ENCODE results near the gene TMEM121. TPM values are rescaled to one million over a fixed set of nuclear protein-coding genes. Genes with fewer than 3 reads are reported as not detected.

Gene TMEM121
- polyA plus RNA-seq, 1 of the 3 experiments (the other 2 are of a cell fraction), result 9.1 TPM

GRCh38 chr14:105496831-105497591 is 29.4 kb upstream of the TMEM121 start:
- Histone ChIP-seq H3K4me3 (ENCODE audit: low read depth in 2 of 2, low read length in 1 of 2) (no peak overlapping the region), H3K36me3 (replicated peaks in 1 of 2; ENCODE audit: control insufficient read depth in 1 of 2, insufficient read depth in 2 of 2, low read length in 1 of 2) (no peaks in the 10 kb centered on the region), H3K27me3 (ENCODE audit: insufficient read depth) (no peaks in the 10 kb centered on the region), H4K20me1 (ENCODE audit: insufficient read depth) (peaks cover 7% of the 10 kb centered on the region; the same call in 1 of the 2 replicates), H3K9ac (no peak overlapping the region), H3K4me2 (no peak overlapping the region), H3K79me2 (ENCODE audit: insufficient read depth) (peaks cover 10% of the 10 kb centered on the region; the same call in 1 of the 2 replicates), H3K9me2 (no peaks in the 10 kb centered on the region), H2AFZ (ENCODE audit: low read depth) (no peak overlapping the region), H3K27ac (ENCODE audit: low read depth in 2 of 2, low read length in 1 of 2) (no peak overlapping the region), H3K9me3 (no peaks in the 10 kb centered on the region), H3K4me1 (ENCODE audit: control insufficient read depth in 1 of 2, insufficient read depth in 2 of 2, low read depth in 1 of 2, low read length in 1 of 2) (peaks cover 2 to 4% of the 10 kb centered on the region in 2 experiments; a peak in 2 of 4 replicates), H3F3A (replicated peaks; ENCODE audit: insufficient read depth) (no peaks in the 10 kb centered on the region)
- TF ChIP-seq ZBTB33 (IDR thresholded peaks at IDR 0.05; ENCODE audit: borderline replicate concordance, low read depth) (no peak), YY1 (IDR thresholded peaks at IDR 0.05; ENCODE audit: low read depth) (no peak), RAD21 (IDR thresholded peaks at IDR 0.05; ENCODE audit: low read length) (no peak), POLR2AphosphoS5 (IDR thresholded peaks at IDR 0.05; ENCODE audit: low read depth, low read length) (no peak), MEF2A (IDR thresholded peaks at IDR 0.05; ENCODE audit: borderline replicate concordance, low read depth) (no peak), JUND (IDR thresholded peaks at IDR 0.05) (no peak), RXRA (IDR thresholded peaks at IDR 0.05; ENCODE audit: borderline replicate concordance, low read depth) (no peak)
- TF ChIP-seq, protein P1, sequence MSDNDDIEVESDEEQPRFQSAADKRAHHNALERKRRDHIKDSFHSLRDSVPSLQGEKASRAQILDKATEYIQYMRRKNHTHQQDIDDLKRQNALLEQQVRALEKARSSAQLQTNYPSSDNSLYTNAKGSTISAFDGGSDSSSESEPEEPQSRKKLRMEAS (IDR thresholded peaks at IDR 0.05; ENCODE audit: low read depth), result no peak
- CTCF ChIA-PET, result interaction anchor here (1.0 to 1.9 kb wide), 3 partner anchors 13 to 31 kb away, joined by 3 to 9 read pairs (median 5); no protein-coding TSS in a partner anchor
- DNase-seq, result no peak
- WGBS (ENCODE audit: low lambda C conversion rate), result 95% methylated on average over 21 of the region's 32 CpGs
- POLR2A ChIA-PET, result no interaction called here

DNA sequence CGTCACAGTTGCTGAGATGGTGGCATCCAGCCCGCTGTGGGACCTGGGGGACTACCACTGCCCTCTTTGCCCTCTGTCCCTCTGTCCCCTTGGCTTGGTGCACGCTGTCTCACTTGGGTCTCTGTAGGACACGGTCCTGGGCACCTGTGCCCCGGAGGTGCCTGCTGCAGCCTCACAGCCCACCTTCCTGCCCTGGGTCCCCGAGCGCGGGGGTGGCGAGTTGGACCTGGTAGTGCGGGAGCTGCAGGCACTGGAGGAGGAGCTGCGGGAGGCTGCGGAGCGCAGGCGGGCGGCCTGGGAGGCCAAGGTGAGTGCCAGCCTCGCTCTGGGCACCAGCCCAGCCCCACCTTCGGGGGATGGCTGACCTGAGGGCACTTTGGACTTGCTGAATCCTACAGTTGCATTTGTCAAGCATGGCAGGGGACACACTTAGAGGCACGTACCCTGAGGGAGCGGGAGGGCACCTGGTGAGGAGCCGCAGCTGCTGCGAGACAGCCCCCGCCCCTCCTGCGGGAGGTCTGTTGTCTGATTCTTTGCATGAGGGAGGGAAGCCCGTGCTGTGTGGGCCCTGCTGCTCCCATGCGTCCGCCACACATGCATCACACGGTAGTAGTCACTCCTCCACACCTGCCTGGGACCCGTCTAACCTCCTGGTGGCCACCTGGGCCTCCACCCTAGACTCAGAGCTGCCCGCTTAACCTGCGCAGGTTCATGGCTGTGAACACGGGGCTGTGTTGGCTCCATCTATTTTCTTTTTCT is 28.5 kb upstream of the TMEM121 start:
- DNase-seq, result no peak
- POLR2A ChIA-PET, result no interaction called here
- H4K20me1 ChIP-seq (ENCODE audit: insufficient read depth), result no peaks in the 10 kb centered on the region
- peaks cover 1% of the 10 kb centered on the region; the same call in 1 of the 2 replicates for H3K79me2 ChIP-seq (ENCODE audit: insufficient read depth)
- TF ChIP-seq NFIC (IDR thresholded peaks at IDR 0.05; ENCODE audit: borderline replicate concordance) (no peak), NRF1 (IDR thresholded peaks at IDR 0.05; ENCODE audit: low read depth, low read length) (no peak), FOSL2 (IDR thresholded peaks at IDR 0.05; ENCODE audit: borderline replicate concordance, low read depth) (no peak), MEF2A (IDR thresholded peaks at IDR 0.05; ENCODE audit: borderline replicate concordance, low read depth) (no peak), YY1 (IDR thresholded peaks at IDR 0.05; ENCODE audit: low read depth) (no peak), USF2 (IDR thresholded peaks at IDR 0.05; ENCODE audit: borderline replicate concordance, low read depth, low read length) (no peak), RXRA (IDR thresholded peaks at IDR 0.05; ENCODE audit: borderline replicate concordance, low read depth) (no peak), ELF1 (IDR thresholded peaks at IDR 0.05) (no peak)
- TF ChIP-seq, protein P2, sequence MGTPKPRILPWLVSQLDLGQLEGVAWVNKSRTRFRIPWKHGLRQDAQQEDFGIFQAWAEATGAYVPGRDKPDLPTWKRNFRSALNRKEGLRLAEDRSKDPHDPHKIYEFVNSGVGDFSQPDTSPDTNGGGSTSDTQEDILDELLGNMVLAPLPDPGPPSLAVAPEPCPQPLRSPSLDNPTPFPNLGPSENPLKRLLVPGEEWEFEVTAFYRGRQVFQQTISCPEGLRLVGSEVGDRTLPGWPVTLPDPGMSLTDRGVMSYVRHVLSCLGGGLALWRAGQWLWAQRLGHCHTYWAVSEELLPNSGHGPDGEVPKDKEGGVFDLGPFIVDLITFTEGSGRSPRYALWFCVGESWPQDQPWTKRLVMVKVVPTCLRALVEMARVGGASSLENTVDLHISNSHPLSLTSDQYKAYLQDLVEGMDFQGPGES (IDR thresholded peaks at IDR 0.05; ENCODE audit: low read depth, low read length), result no peak
- H3K4me1 ChIP-seq (ENCODE audit: control insufficient read depth in 1 of 2, insufficient read depth in 2 of 2, low read depth in 1 of 2, low read length in 1 of 2), result no peaks in the 10 kb centered on the region
- H3K9me2 ChIP-seq, result no peaks in the 10 kb centered on the region
- 87% methylated on average over 15 of the region's 31 CpGs for WGBS (ENCODE audit: low lambda C conversion rate)
- H3K4me2 ChIP-seq, result no peak overlapping the region
- no peak overlapping the region for H3K27ac ChIP-seq (ENCODE audit: low read depth in 2 of 2, low read length in 1 of 2)
- CTCF ChIA-PET, result interaction anchor here (1.7 to 1.9 kb wide), 2 partner anchors 17 to 30 kb away, joined by 5 to 9 read pairs; no protein-coding TSS in a partner anchor
- H3K36me3 ChIP-seq (replicated peaks in 1 of 2; ENCODE audit: control insufficient read depth in 1 of 2, insufficient read depth in 2 of 2, low read length in 1 of 2), result no peaks in the 10 kb centered on the region
- H2AFZ ChIP-seq (ENCODE audit: low read depth), result no peak overlapping the region
- no peaks in the 10 kb centered on the region for H3K27me3 ChIP-seq (ENCODE audit: insufficient read depth)
- no peaks in the 10 kb centered on the region for H3K9me3 ChIP-seq
- no peak overlapping the region for H3K9ac ChIP-seq
- H3F3A ChIP-seq (replicated peaks; ENCODE audit: insufficient read depth), result no peaks in the 10 kb centered on the region
- no peak overlapping the region for H3K4me3 ChIP-seq (ENCODE audit: low read depth in 2 of 2, low read length in 1 of 2)

All from SK-N-SH (cell line).